Stomach (tissue), 4 donors: ENCODE data around the gene ZSWIM2.

Source experiments
- CTCF ChIP-seq, 7 experiments: fragments of 450-650 bp in 4 of 7; fragments of 200-600 bp in 3 of 7; sonication (generic) in 3 of 7; IDR thresholded peaks; one replicate each; pipeline ENCODE4 v1.5.1; 2016 to 2019; ENCODE audit warnings: antibody characterized with exemption in 7 of 7, control low read depth in 2 of 7, mild to moderate bottlenecking in 1 of 7
- POLR2A ChIP-seq, 4 donors: fragments of 450-650 bp; IDR thresholded peaks; one replicate each; pipeline ENCODE4 v1.6.1; 2016; ENCODE audit warnings: antibody characterized with exemption in 4 of 4, control low read depth in 2 of 4, mild to moderate bottlenecking in 1 of 4, moderate library complexity in 1 of 4
- POLR2AphosphoS5 ChIP-seq, 3 donors: sonication (generic); formaldehyde crosslinking; IDR thresholded peaks; one replicate each; pipeline ENCODE4 v1.6.1; 2016; ENCODE audit warnings: antibody characterized with exemption in 3 of 3

DNA sequence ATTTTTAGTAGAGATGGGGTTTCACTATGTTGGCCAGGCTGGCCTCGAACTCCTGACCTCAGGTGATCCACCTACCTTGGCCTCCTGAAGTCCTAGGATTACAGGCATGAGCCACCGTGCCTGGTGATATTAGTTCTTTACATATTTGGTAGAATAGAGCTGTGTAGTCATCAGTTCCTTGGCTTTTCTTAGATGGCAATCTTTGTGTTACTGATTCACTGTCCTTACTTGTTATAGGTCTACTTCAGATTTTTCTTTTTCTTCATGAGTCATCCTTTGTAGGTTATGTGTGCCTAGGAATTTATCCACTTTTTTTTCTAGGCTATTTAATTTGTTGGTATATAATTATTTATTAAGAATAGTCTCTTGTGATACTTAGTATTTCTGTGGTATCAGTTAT is 30.3 kb upstream of the ZSWIM2 start:
- TF ChIP-seq CTCF (IDR thresholded peaks at IDR 0.05) (no peak), POLR2A (IDR thresholded peaks at IDR 0.05) (no peak), POLR2AphosphoS5 (IDR thresholded peaks at IDR 0.05) (no peak)
